ENCODE results near the gene TMEM123. TPM values are rescaled to one million over a fixed set of nuclear protein-coding genes. Genes with fewer than 3 reads are reported as not detected.

The TMEM123 gene
- polyA plus RNA-seq, 3 donors from 2014 or later, result 288 to 309 (median 289) TPM

GRCh38 chr11:102422817-102423712 lies 29.5 kb downstream of the TMEM123 start:
- Mint-ChIP-seq H3K36me3 (peaks cover 0 to 3% (median 3%) of the 10 kb centered on the region in 3 donors), H3K4me3 (no peak overlapping the region), H3K9me3 (no peaks in the 10 kb centered on the region), H3K27ac (peak overlapping the region in 3 of 6 donors; percentile 31 to 73 (median 56)), H3K27me3 (ENCODE audit: low read depth in 3 of 3) (peaks cover 0 to 2% (median 0%) of the 10 kb centered on the region in 3 donors), H3K4me1 (peaks cover 45 to 75% of the 10 kb centered on the region in 2 donors)
- DNase-seq, result no peak

GRCh38 chr11:102421261-102421660 lies 31.3 kb downstream of the TMEM123 start:
- H3K27ac Mint-ChIP-seq, result no peak overlapping the region
- H3K9me3 Mint-ChIP-seq, result no peaks in the 10 kb centered on the region
- DNase-seq, result no peak
- H3K4me1 Mint-ChIP-seq, result peaks cover 60 to 88% of the 10 kb centered on the region in 2 donors
- no peak overlapping the region for H3K4me3 Mint-ChIP-seq
- peaks cover 0 to 5% (median 0%) of the 10 kb centered on the region in 3 donors for H3K36me3 Mint-ChIP-seq
- peaks cover 0 to 2% (median 0%) of the 10 kb centered on the region in 3 donors for H3K27me3 Mint-ChIP-seq (ENCODE audit: low read depth in 3 of 3)

GRCh38 chr11:102420547-102420946 lies 32.0 kb downstream of the TMEM123 start:
- peaks cover 0 to 2% (median 0%) of the 10 kb centered on the region in 3 donors for H3K27me3 Mint-ChIP-seq (ENCODE audit: low read depth in 3 of 3)
- no peak for DNase-seq
- peaks cover 62 to 88% of the 10 kb centered on the region in 2 donors for H3K4me1 Mint-ChIP-seq
- no peak overlapping the region for H3K4me3 Mint-ChIP-seq
- H3K27ac Mint-ChIP-seq, result no peak overlapping the region
- peaks cover 0 to 5% (median 0%) of the 10 kb centered on the region in 3 donors for H3K36me3 Mint-ChIP-seq
- no peaks in the 10 kb centered on the region for H3K9me3 Mint-ChIP-seq

- Mint-ChIP-seq H3K27ac (no peak overlapping the region), H3K4me3 (no peak overlapping the region), H3K9me3 (no peaks in the 10 kb centered on the region), H3K4me1 (peaks cover 73 to 94% of the 10 kb centered on the region in 2 donors), H3K36me3 (peaks cover 0 to 5% (median 0%) of the 10 kb centered on the region in 3 donors), H3K27me3 (ENCODE audit: low read depth in 3 of 3) (peaks cover 0 to 2% (median 0%) of the 10 kb centered on the region in 3 donors)
- no peak for DNase-seq
Observed at GRCh38 chr11:102419181-102419580, 33.4 kb downstream of the TMEM123 start.

GRCh38 chr11:102416976-102417375 lies 35.6 kb downstream of the TMEM123 start:
- Mint-ChIP-seq H3K9me3 (no peaks in the 10 kb centered on the region), H3K4me1 (peaks cover 68 to 88% of the 10 kb centered on the region in 2 donors), H3K27me3 (ENCODE audit: low read depth in 3 of 3) (peaks cover 0 to 4% (median 0%) of the 10 kb centered on the region in 3 donors), H3K27ac (peak overlapping the region in 3 of 6 donors; percentile 13 to 72 (median 41)), H3K36me3 (peaks cover 0 to 5% (median 0%) of the 10 kb centered on the region in 3 donors), H3K4me3 (no peak overlapping the region)
- DNase-seq, result no peak

- H3K9me3 Mint-ChIP-seq, result no peaks in the 10 kb centered on the region
- H3K4me1 Mint-ChIP-seq, result peaks cover 64 to 83% of the 10 kb centered on the region in 2 donors
- DNase-seq, result peak; percentile 11 to 24 (median 19)
- H3K27ac Mint-ChIP-seq, result peak overlapping the region; percentile 14 to 84 (median 55)
- peak overlapping the region; percentile 40 to 76 (median 47) for H3K4me3 Mint-ChIP-seq
- H3K36me3 Mint-ChIP-seq, result peaks cover 0 to 5% (median 2%) of the 10 kb centered on the region in 3 donors
- peaks cover 0 to 2% (median 2%) of the 10 kb centered on the region in 3 donors for H3K27me3 Mint-ChIP-seq (ENCODE audit: low read depth in 3 of 3)
Observed at GRCh38 chr11:102415304-102415916, 37.2 kb downstream of the TMEM123 start.

GRCh38 chr11:102414559-102414958 lies 38.0 kb downstream of the TMEM123 start:
- peaks cover 61 to 81% of the 10 kb centered on the region in 2 donors for H3K4me1 Mint-ChIP-seq
- peaks cover 0 to 7% (median 5%) of the 10 kb centered on the region in 3 donors for H3K36me3 Mint-ChIP-seq
- H3K27me3 Mint-ChIP-seq (ENCODE audit: low read depth in 3 of 3), result peaks cover 0 to 3% (median 2%) of the 10 kb centered on the region in 3 donors

GRCh38 chr11:102413497-102413896 lies 39.1 kb downstream of the TMEM123 start:
- DNase-seq, result no peak
- Mint-ChIP-seq H3K4me3 (no peak overlapping the region), H3K27ac (peak overlapping the region in 1 of 6 donors; percentile 47), H3K36me3 (peaks cover 3 to 10% (median 8%) of the 10 kb centered on the region in 3 donors), H3K4me1 (peaks cover 57 to 78% of the 10 kb centered on the region in 2 donors), H3K9me3 (no peaks in the 10 kb centered on the region), H3K27me3 (ENCODE audit: low read depth in 3 of 3) (peaks cover 0 to 3% (median 2%) of the 10 kb centered on the region in 3 donors)

More at GRCh38 chr11:102414559-102414958, 38.0 kb downstream of the TMEM123 start:
- H3K9me3 Mint-ChIP-seq, result no peaks in the 10 kb centered on the region
- no peak for DNase-seq
- peak overlapping the region in 5 of 6 donors; percentile 20 to 84 (median 55) for H3K27ac Mint-ChIP-seq
- H3K4me3 Mint-ChIP-seq, result peak overlapping the region; percentile 27 to 76 (median 47)

GRCh38 chr11:102411142-102411541 lies 41.4 kb downstream of the TMEM123 start:
- Mint-ChIP-seq H3K9me3 (no peaks in the 10 kb centered on the region), H3K27me3 (ENCODE audit: low read depth in 3 of 3) (peaks cover 0 to 3% (median 2%) of the 10 kb centered on the region in 3 donors), H3K4me3 (no peak overlapping the region), H3K27ac (peak overlapping the region in 1 of 6 donors; percentile 62), H3K4me1 (peaks cover 47 to 71% of the 10 kb centered on the region in 2 donors), H3K36me3 (peaks cover 3 to 10% (median 4%) of the 10 kb centered on the region in 3 donors)
- DNase-seq, result no peak

- no peak overlapping the region for H3K4me3 Mint-ChIP-seq
- peaks cover 3 to 13% (median 11%) of the 10 kb centered on the region in 3 donors for H3K36me3 Mint-ChIP-seq
- peak overlapping the region in 1 of 6 donors; percentile 3 for H3K27ac Mint-ChIP-seq
- H3K27me3 Mint-ChIP-seq (ENCODE audit: low read depth in 3 of 3), result peaks cover 0 to 3% (median 2%) of the 10 kb centered on the region in 3 donors
- no peak for DNase-seq
- H3K4me1 Mint-ChIP-seq, result peaks cover 43 to 71% of the 10 kb centered on the region in 2 donors
- H3K9me3 Mint-ChIP-seq, result no peaks in the 10 kb centered on the region
Observed at GRCh38 chr11:102410382-102410784, 42.2 kb downstream of the TMEM123 start.

- peaks cover 4 to 16% (median 11%) of the 10 kb centered on the region in 3 donors for H3K36me3 Mint-ChIP-seq
- H3K27me3 Mint-ChIP-seq (ENCODE audit: low read depth in 3 of 3), result peaks cover 2 to 3% (median 2%) of the 10 kb centered on the region in 3 donors
- H3K9me3 Mint-ChIP-seq, result no peaks in the 10 kb centered on the region
- no peak for DNase-seq
- H3K4me3 Mint-ChIP-seq, result no peak overlapping the region
- no peak overlapping the region for H3K27ac Mint-ChIP-seq
- peaks cover 30 to 62% of the 10 kb centered on the region in 2 donors for H3K4me1 Mint-ChIP-seq
Observed at GRCh38 chr11:102408339-102408738, 44.2 kb downstream of the TMEM123 start.

- Mint-ChIP-seq H3K4me1 (peaks cover 31 to 62% of the 10 kb centered on the region in 2 donors), H3K27ac (no peak overlapping the region), H3K9me3 (no peaks in the 10 kb centered on the region), H3K4me3 (no peak overlapping the region), H3K36me3 (peaks cover 5 to 17% (median 11%) of the 10 kb centered on the region in 3 donors), H3K27me3 (ENCODE audit: low read depth in 3 of 3) (peaks cover 2 to 3% (median 2%) of the 10 kb centered on the region in 3 donors)
- DNase-seq, result no peak
Observed at GRCh38 chr11:102407901-102408300, 44.7 kb downstream of the TMEM123 start.

GRCh38 chr11:102406099-102406498 lies 46.5 kb downstream of the TMEM123 start:
- no peak overlapping the region for H3K27ac Mint-ChIP-seq
- H3K27me3 Mint-ChIP-seq (ENCODE audit: low read depth in 3 of 3), result peaks cover 0 to 3% (median 2%) of the 10 kb centered on the region in 3 donors
- H3K4me1 Mint-ChIP-seq, result peaks cover 37 to 70% of the 10 kb centered on the region in 2 donors
- DNase-seq, result no peak
- H3K4me3 Mint-ChIP-seq, result no peak overlapping the region
- peaks cover 11 to 20% (median 17%) of the 10 kb centered on the region in 3 donors for H3K36me3 Mint-ChIP-seq
- no peaks in the 10 kb centered on the region for H3K9me3 Mint-ChIP-seq
